PFSK-1 (cell line): ENCODE data around the gene IARS1.

Experiments used
- POLR2AphosphoS5 ChIP-seq: IDR thresholded peaks from 2 replicates; pipeline ENCODE4 v1.6.1; 2012; ENCODE audit warnings: low read depth, mild to moderate bottlenecking, control low read depth, low read length, moderate library complexity
- REST ChIP-seq, 2 experiments: IDR thresholded peaks; 2 replicates each; pipeline versions ENCODE4 v1.6.1 to v1.8.0; 2011 to 2012; ENCODE audit warnings: low read depth in 2 of 2, low read length in 2 of 2, control low read depth in 1 of 2, inconsistent platforms in 1 of 2, mild to moderate bottlenecking in 1 of 2, moderate library complexity in 1 of 2; ENCODE audit not compliant: insufficient read depth in 1 of 2
- TAF1 ChIP-seq: IDR thresholded peaks from 2 replicates; pipeline ENCODE4 v1.6.1; 2012; ENCODE audit warnings: low read length, control low read depth, borderline replicate concordance; ENCODE audit not compliant: insufficient read depth

GRCh38 chr9:92332577-92333281 is 39.2 kb upstream of the IARS1 start:
- no peak for TF ChIP-seq POLR2AphosphoS5
- no peak for TF ChIP-seq REST (IDR thresholded peaks at IDR 0.05; ENCODE audit: insufficient read depth in 1 of 2, low read depth in 2 of 2, low read length in 2 of 2)
- TF ChIP-seq TAF1, result no peak
